Dedifferentiated amniotic fluid mesenchymal stem cell (primary cell): ENCODE results near the gene LLGL2.

Experiments
- DNase-seq: peaks from one replicate; pipeline ENCODE4 v3.0.0-alpha.2; 2016; ENCODE audit errors: extremely low spot score

The LLGL2 gene

GRCh38 chr17:75549246-75550138 is 24.0 kb downstream of the LLGL2 start:
- DNase-seq, result no peak

- no peak for DNase-seq
Measured at GRCh38 chr17:75550139-75550465, 24.6 kb downstream of the LLGL2 start.

GRCh38 chr17:75551266-75551665 is 25.8 kb downstream of the LLGL2 start:
- DNase-seq, result no peak

- DNase-seq, result no peak
Measured at GRCh38 chr17:75552425-75553294, 27.2 kb downstream of the LLGL2 start.

GRCh38 chr17:75553295-75554110 is 28.0 kb downstream of the LLGL2 start:
- no peak for DNase-seq

- no peak for DNase-seq
Measured at GRCh38 chr17:75555679-75556153, 30.2 kb downstream of the LLGL2 start.

GRCh38 chr17:75557075-75557851 is 31.8 kb downstream of the LLGL2 start:
- no peak for DNase-seq

GRCh38 chr17:75557852-75558665 is 32.6 kb downstream of the LLGL2 start:
- DNase-seq, result no peak

GRCh38 chr17:75558666-75559530 is 33.4 kb downstream of the LLGL2 start:
- DNase-seq, result no peak

GRCh38 chr17:75559958-75560533 is 34.5 kb downstream of the LLGL2 start:
- DNase-seq, result no peak

- DNase-seq, result no peak
Measured at GRCh38 chr17:75561927-75562603, 36.6 kb downstream of the LLGL2 start.

GRCh38 chr17:75563063-75563758 is 37.7 kb downstream of the LLGL2 start:
- no peak for DNase-seq

GRCh38 chr17:75564195-75564594 is 38.7 kb downstream of the LLGL2 start:
- no peak for DNase-seq

- DNase-seq, result no peak
Measured at GRCh38 chr17:75565066-75565465, 39.6 kb downstream of the LLGL2 start.

GRCh38 chr17:75565618-75566017 is 40.1 kb downstream of the LLGL2 start:
- DNase-seq, result no peak

- no peak for DNase-seq
Measured at GRCh38 chr17:75566416-75566815, 40.9 kb downstream of the LLGL2 start.

- DNase-seq, result no peak
Measured at GRCh38 chr17:75566834-75567233, 41.3 kb downstream of the LLGL2 start.
